ENCODE data around the gene NFRKB. TPM values are rescaled to one million over a fixed set of nuclear protein-coding genes. Genes with fewer than 3 reads are reported as not detected.

Gene NFRKB
- 18.7 and 21.9 TPM in 2 replicates for total RNA-seq

GRCh38 chr11:129895126-129896041, at the start of gene NFRKB:
Gene NFRKB (minus strand): TSS chr11:129895578. CDS start chr11:129892849, 2,729 bp downstream.

Other genes starting within 250 kb of the NFRKB start
- not detected in 2 replicates for gene TMEM45B, start 79.7 kb downstream of the NFRKB start, total RNA-seq
- 7.7 and 9.8 TPM in 2 replicates for gene PRDM10, start 107.3 kb upstream of the NFRKB start, total RNA-seq
- 323 and 347 TPM in 2 replicates for gene APLP2, start 174.3 kb upstream of the NFRKB start, total RNA-seq

Measured in subcutaneous preadipocyte (primary cell).